Measurements from ENCODE around the gene CCL1. TPM values are rescaled to one million over a fixed set of nuclear protein-coding genes. Genes with fewer than 3 reads are reported as not detected.

Gene CCL1
- total RNA-seq, 1 experiment from 2014 or later: not detected

DNA sequence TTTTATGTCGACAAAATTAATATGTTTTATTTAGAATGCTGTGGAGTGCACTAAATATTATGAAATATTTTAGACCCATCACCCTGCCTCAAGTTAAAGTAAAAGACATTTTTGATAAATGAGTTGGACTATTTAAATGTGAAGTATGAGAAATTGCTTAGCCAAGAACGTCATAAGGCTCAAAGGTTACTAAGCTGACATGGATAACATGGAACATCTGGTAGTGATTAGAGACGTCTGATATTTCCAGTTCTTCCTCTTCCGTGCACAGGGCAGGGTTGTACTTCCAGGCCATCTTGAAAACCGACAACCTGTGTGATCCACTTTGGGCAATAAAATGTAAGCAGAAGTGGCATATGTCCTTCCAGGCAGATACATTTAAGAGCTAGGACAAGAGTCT is 51.0 kb downstream of the CCL1 start:
- no peak for DNase-seq (ENCODE audit: low read depth, low spot score)
- Histone ChIP-seq H3K27ac (ENCODE audit: low read length) (no peak overlapping the region), H3K4me3 (ENCODE audit: low read depth in 2 of 2, low read length in 2 of 2) (no peak overlapping the region), H3K9me3 (ENCODE audit: control insufficient read depth, insufficient read depth, low read depth, low read length) (no peaks in the 10 kb centered on the region), H3K4me1 (ENCODE audit: control insufficient read depth, insufficient read depth, low read length) (no peaks in the 10 kb centered on the region), H3K36me3 (ENCODE audit: control insufficient read depth, insufficient read depth, low read length) (no peaks in the 10 kb centered on the region), H3K27me3 (ENCODE audit: control insufficient read depth, insufficient read depth, low read length) (no peaks in the 10 kb centered on the region)
- ChIA-PET CTCF (no interaction called here), POLR2A (no interaction called here)
- no peak for TF ChIP-seq TCF7L2 (IDR thresholded peaks at IDR 0.05; ENCODE audit: low read depth, low read length)
- TF ChIP-seq, protein P1, sequence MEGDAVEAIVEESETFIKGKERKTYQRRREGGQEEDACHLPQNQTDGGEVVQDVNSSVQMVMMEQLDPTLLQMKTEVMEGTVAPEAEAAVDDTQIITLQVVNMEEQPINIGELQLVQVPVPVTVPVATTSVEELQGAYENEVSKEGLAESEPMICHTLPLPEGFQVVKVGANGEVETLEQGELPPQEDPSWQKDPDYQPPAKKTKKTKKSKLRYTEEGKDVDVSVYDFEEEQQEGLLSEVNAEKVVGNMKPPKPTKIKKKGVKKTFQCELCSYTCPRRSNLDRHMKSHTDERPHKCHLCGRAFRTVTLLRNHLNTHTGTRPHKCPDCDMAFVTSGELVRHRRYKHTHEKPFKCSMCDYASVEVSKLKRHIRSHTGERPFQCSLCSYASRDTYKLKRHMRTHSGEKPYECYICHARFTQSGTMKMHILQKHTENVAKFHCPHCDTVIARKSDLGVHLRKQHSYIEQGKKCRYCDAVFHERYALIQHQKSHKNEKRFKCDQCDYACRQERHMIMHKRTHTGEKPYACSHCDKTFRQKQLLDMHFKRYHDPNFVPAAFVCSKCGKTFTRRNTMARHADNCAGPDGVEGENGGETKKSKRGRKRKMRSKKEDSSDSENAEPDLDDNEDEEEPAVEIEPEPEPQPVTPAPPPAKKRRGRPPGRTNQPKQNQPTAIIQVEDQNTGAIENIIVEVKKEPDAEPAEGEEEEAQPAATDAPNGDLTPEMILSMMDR (IDR thresholded peaks at IDR 0.05): no peak
- TF ChIP-seq POLR2AphosphoS5 (IDR thresholded peaks at IDR 0.05; ENCODE audit: low read depth, low read length): no peak
- TF ChIP-seq, protein P2, sequence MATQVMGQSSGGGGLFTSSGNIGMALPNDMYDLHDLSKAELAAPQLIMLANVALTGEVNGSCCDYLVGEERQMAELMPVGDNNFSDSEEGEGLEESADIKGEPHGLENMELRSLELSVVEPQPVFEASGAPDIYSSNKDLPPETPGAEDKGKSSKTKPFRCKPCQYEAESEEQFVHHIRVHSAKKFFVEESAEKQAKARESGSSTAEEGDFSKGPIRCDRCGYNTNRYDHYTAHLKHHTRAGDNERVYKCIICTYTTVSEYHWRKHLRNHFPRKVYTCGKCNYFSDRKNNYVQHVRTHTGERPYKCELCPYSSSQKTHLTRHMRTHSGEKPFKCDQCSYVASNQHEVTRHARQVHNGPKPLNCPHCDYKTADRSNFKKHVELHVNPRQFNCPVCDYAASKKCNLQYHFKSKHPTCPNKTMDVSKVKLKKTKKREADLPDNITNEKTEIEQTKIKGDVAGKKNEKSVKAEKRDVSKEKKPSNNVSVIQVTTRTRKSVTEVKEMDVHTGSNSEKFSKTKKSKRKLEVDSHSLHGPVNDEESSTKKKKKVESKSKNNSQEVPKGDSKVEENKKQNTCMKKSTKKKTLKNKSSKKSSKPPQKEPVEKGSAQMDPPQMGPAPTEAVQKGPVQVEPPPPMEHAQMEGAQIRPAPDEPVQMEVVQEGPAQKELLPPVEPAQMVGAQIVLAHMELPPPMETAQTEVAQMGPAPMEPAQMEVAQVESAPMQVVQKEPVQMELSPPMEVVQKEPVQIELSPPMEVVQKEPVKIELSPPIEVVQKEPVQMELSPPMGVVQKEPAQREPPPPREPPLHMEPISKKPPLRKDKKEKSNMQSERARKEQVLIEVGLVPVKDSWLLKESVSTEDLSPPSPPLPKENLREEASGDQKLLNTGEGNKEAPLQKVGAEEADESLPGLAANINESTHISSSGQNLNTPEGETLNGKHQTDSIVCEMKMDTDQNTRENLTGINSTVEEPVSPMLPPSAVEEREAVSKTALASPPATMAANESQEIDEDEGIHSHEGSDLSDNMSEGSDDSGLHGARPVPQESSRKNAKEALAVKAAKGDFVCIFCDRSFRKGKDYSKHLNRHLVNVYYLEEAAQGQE (IDR thresholded peaks at IDR 0.05; ENCODE audit: insufficient read depth in 1 of 2, low read depth in 2 of 2, low read length in 1 of 2): no peak
- no peak for TF ChIP-seq SIN3A (IDR thresholded peaks at IDR 0.05; ENCODE audit: borderline replicate concordance, insufficient read depth, low read depth, low read length)
- in situ Hi-C loops (cut with HindIII; ENCODE audit: low pct_unique_long_range_greater_than_20kb, low sequenced_read_pairs): no loop called here
- ATAC-seq: no peak
- intact Hi-C loops (cut with micrococcal nuclease; ENCODE audit: unreplicated experiment): no loop called here
- BruUV-seq (replicated peaks): no TSS peak

DNA sequence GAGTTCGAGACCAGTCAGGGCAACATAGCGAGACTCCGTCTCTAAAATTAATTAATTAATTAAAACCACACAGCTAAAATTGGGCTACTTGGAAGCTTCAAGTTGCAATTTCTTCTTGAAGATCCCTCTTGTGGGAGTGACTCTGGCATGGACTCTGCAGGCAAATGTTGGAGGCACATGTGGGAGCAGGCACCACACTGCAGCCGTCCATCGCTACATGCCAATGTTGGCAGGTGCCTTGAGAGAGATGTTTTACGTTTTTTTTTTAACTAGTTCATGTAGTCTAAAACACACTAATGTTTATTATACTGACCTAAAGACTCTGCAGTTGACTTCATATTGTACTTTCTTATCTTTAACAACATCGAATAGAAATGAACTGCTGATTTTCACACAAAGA is 51.7 kb downstream of the CCL1 start:
- POLR2A ChIA-PET: no interaction called here
- no TSS peak for BruUV-seq (replicated peaks)

More for the DNA sequence above, 51.7 kb downstream of the CCL1 start:
- H3K4me1 ChIP-seq (ENCODE audit: control insufficient read depth, insufficient read depth, low read length): no peaks in the 10 kb centered on the region
- H3K9me3 ChIP-seq (ENCODE audit: control insufficient read depth, insufficient read depth, low read depth, low read length): no peaks in the 10 kb centered on the region
- H3K27ac ChIP-seq (ENCODE audit: low read length): no peak overlapping the region
- no peak for DNase-seq (ENCODE audit: low read depth, low spot score)
- no peak for ATAC-seq
- no peaks in the 10 kb centered on the region for H3K36me3 ChIP-seq (ENCODE audit: control insufficient read depth, insufficient read depth, low read length)
- TF ChIP-seq POLR2AphosphoS5 (IDR thresholded peaks at IDR 0.05; ENCODE audit: low read depth, low read length) (no peak), SIN3A (IDR thresholded peaks at IDR 0.05; ENCODE audit: borderline replicate concordance, insufficient read depth, low read depth, low read length) (no peak), TCF7L2 (IDR thresholded peaks at IDR 0.05; ENCODE audit: low read depth, low read length) (no peak)
- TF ChIP-seq, protein P2 (IDR thresholded peaks at IDR 0.05; ENCODE audit: insufficient read depth in 1 of 2, low read depth in 2 of 2, low read length in 1 of 2): no peak
- TF ChIP-seq, protein P1 (IDR thresholded peaks at IDR 0.05): no peak
- intact Hi-C loops (cut with micrococcal nuclease; ENCODE audit: unreplicated experiment) (no loop called here), in situ Hi-C loops (cut with HindIII; ENCODE audit: low pct_unique_long_range_greater_than_20kb, low sequenced_read_pairs) (no loop called here)
- no peaks in the 10 kb centered on the region for H3K27me3 ChIP-seq (ENCODE audit: control insufficient read depth, insufficient read depth, low read length)
- no peak overlapping the region for H3K4me3 ChIP-seq (ENCODE audit: low read depth in 2 of 2, low read length in 2 of 2)
- CTCF ChIA-PET: no interaction called here

Other genes with a start within 250 kb of the CCL1 start
- gene CCL2, start 107.9 kb downstream of the CCL1 start, total RNA-seq (2021; ENCODE audit: unreplicated experiment): 513 TPM
- gene CCL7, start 93.0 kb downstream of the CCL1 start, total RNA-seq (2021; ENCODE audit: unreplicated experiment): 0.31 TPM
- gene CCL11, start 77.5 kb downstream of the CCL1 start, total RNA-seq (2021; ENCODE audit: unreplicated experiment): not detected
- not detected for gene CCL8, start 43.8 kb downstream of the CCL1 start, total RNA-seq (2021; ENCODE audit: unreplicated experiment)
- gene CCL13, start 6.8 kb downstream of the CCL1 start, total RNA-seq (2021; ENCODE audit: unreplicated experiment): not detected
- not detected for gene TMEM132E, start 216.3 kb upstream of the CCL1 start, total RNA-seq (2021; ENCODE audit: unreplicated experiment)